Measurements from ENCODE around the gene CARD6. TPM values are rescaled to one million over a fixed set of nuclear protein-coding genes. Genes with fewer than 3 reads are reported as not detected.

The CARD6 gene
- total and polyA plus RNA-seq, 2 of the 8 experiments (the other 6 are each of a cell fraction or from before 2014, with no cell fraction given) = 0.41 to 0.50 TPM

DNA sequence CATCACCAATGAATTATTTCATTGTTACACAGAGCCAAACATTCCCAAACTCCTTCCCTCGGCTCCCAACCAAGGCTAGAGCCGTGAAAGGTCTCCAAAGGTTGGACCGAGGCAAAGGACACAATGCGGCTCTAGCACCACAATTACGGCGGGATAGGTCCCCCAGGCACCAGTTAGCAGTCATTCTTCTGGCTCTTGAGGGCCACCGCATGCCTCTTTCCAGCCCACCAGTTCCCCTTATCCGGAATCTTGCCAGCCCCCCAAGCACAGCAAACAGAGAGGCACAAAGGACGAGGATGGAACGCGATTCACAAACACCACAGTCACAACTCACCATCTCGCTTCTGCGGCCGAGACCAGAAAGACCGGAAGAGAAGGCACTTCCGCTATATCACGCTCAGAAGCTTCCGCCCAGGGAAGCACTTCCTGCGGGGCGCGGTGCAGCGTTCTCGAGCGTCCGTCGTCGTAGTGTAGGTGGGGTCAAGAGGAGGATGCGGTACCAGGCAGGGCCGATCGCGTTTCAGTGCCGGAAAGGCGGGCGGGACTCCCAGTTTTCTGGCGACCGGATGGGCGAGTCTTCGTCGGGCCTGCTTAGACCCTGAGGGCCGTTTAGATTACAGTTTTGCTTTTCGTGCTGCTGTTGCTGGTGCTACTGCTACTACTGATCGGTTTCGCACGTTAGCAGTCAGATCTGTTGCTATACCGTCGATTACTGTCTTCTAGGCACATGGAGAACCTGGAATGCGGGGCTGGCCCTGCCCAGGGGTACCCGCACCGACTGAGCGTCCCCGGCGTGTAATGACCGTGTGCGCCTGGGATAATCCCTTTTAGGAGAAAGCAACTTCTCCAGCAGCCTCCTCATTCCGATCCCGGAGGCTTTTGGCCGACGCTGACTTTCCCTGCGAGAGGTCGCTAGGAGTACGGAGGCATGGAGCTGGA is 6.0 kb upstream of the CARD6 start, which contains the start of gene RPL37 (continued):
- TF ChIP-seq TAF1 (IDR thresholded peaks at IDR 0.05; ENCODE audit: low read depth, low read length) = peak; percentile 97
- TF ChIP-seq RNF2 (IDR thresholded peaks at IDR 0.05; ENCODE audit: borderline replicate concordance, low read depth, low read length, missing control alignments, poor library complexity, severe bottlenecking) = no peak
- TF ChIP-seq PHF8 (conservative IDR thresholded peaks at IDR 0.05; ENCODE audit: low read depth, low read length) = peak; percentile 93
- no peak for TF ChIP-seq TCF12 (IDR thresholded peaks at IDR 0.05; ENCODE audit: low read depth, low read length)
- TF ChIP-seq SAP30 (IDR thresholded peaks at IDR 0.05; ENCODE audit: insufficient read depth, insufficient replicate concordance, low read length) = peak; percentile 58

All from H1 (cell line).